Adrenal gland (tissue), 12 donors: ENCODE data around the gene IQGAP2. TPM values are rescaled to one million over a fixed set of nuclear protein-coding genes. Genes with fewer than 3 reads are reported as not detected.

ENCODE experiments used
- DNase-seq, 7 donors: peaks; one replicate each; pipeline ENCODE4 v3.0.0-alpha.2; 2019 to 2020
- H3K27ac ChIP-seq, 5 donors: fragments of 200-600 bp; sonication (generic) in 4 of 5; 1 replicate in 3 of 5; 2 replicates in 2 of 5; pipeline versions ENCODE4 v1.5.1 to v1.8.0; 2016 to 2020; ENCODE audit warnings: mild to moderate bottlenecking in 1 of 5
- H3K27me3 ChIP-seq: fragments of 200-600 bp; 2 replicates; pipeline ENCODE4 v1.8.0; 2021
- H3K36me3 ChIP-seq, 2 donors: fragments of 200-600 bp; replicated peaks in 1 of 2; 1 replicate in 1 of 2; 2 replicates in 1 of 2; pipeline versions ENCODE4 v1.5.1 to v1.8.0; 2018 to 2022
- H3K4me1 ChIP-seq, 2 donors: fragments of 200-600 bp; replicated peaks in 1 of 2; 1 replicate in 1 of 2; 2 replicates in 1 of 2; pipeline versions ENCODE4 v1.5.1 to v1.8.0; 2018 to 2021
- H3K4me3 ChIP-seq, 4 donors: fragments of 200-600 bp; sonication (generic) in 3 of 4; one replicate each; pipeline ENCODE4 v1.5.1; 2016 to 2018
- H3K9me3 ChIP-seq, 3 donors: fragments of 200-600 bp; sonication (generic) in 1 of 3; replicated peaks in 1 of 3; 1 replicate in 2 of 3; 2 replicates in 1 of 3; pipeline versions ENCODE4 v1.5.1 to v1.8.0; 2016 to 2021
- CTCF ChIP-seq, 6 experiments: fragments of 450-650 bp in 4 of 6; fragments of 200-600 bp in 2 of 6; sonication (generic) in 1 of 6; IDR thresholded peaks; 1 replicate in 5 of 6; 2 replicates in 1 of 6; pipeline versions ENCODE4 v1.5.1 to v1.8.0; 2016 to 2021; ENCODE audit warnings: antibody characterized with exemption in 6 of 6, mild to moderate bottlenecking in 2 of 6, moderate library complexity in 1 of 6
- POLR2A ChIP-seq, 2 donors: fragments of 450-650 bp; IDR thresholded peaks; one replicate each; pipeline ENCODE4 v1.6.1; 2017; ENCODE audit warnings: antibody characterized with exemption in 2 of 2, mild to moderate bottlenecking in 2 of 2, moderate library complexity in 1 of 2
- WGBS, 4 donors: extraction: QIAGEN DNeasy Blood & Tissue Kit in 2 of 4; methylation state at CpG; one replicate each; pipeline versions ENCODE4 v1.1.5 to v1.1.7; 2013 to 2017; 5-methylcytosine and 5-hydroxymethylcytosine counted together
- intact Hi-C, 2 donors: fragments of 100-400 bp; cut with DNase I; formaldehyde crosslinking; loops; one replicate each; pipeline versions ENCODE4 v1.14.1 to v1.15.0; 2022 to 2023
- polyA plus RNA-seq, 3 donors: library from polyadenylated mRNA; stranded (reverse); fragments of 200-250 nt in 2 of 3; fragments of 350-450 nt in 1 of 3; fragmentation: Illumina TruSeq in 1 of 3; extraction: RNeasy Lipid Tissue Mini Kit (QIAGEN cat#74804) in 1 of 3; gene quantifications; one replicate each; pipeline ENCODE4 v1.2.3, GENCODE V29; 2013 to 2014
- total RNA-seq, 9 donors: library from RNA; depleted of rRNA in 4 of 9; stranded (reverse); fragments of >200 nt in 4 of 9; fragments of 120-200 nt in 1 of 9; fragmentation: NEBNext Ultra II Directional in 1 of 9; extraction: Animal tissue kit (Norgen Biotek cat#: 25700) in 1 of 9; gene quantifications; one replicate each; pipeline versions ENCODE4 v1.1.0 to v1.2.4, GENCODE V29; 2013 to 2023
- donor health status: healthy with polysubstance abuse.
- donor health status: Bipolar disorder and iron deficiency.
- donor health status: DM: yes; HTN: yes; CAD: no.
- donor health status: DM: no; HTN: no; CAD: no.
- donor health status: DM: no; HTN: no; CAD: no.
- donor health status: DM: yes; HTN: yes; CAD: no.

IQGAP2 gene
- total and polyA plus RNA-seq, 12 donors: 14.9 to 77.3 (median 36.1) TPM

- DNase-seq: no peak
- TF ChIP-seq POLR2A (IDR thresholded peaks at IDR 0.05): no peak
- 76 to 93% (median 89%) methylated on average over 3 of the region's 3 CpGs for WGBS, 4 donors
- H3K27me3 ChIP-seq: no peaks in the 10 kb centered on the region
- H3K4me3 ChIP-seq: no peak overlapping the region
- H3K27ac ChIP-seq: no peak overlapping the region
- peaks cover 0 to 3% of the 10 kb centered on the region in 2 donors for H3K4me1 ChIP-seq
- H3K36me3 ChIP-seq: no peaks in the 10 kb centered on the region
- intact Hi-C loops: no loop called here
- peaks cover 0 to 4% (median 0%) of the 10 kb centered on the region in 3 donors for H3K9me3 ChIP-seq
Observed at GRCh38 chr5:76469656-76470290, 66.7 kb downstream of the IQGAP2 start.

GRCh38 chr5:76470976-76471375, 67.9 kb downstream of the IQGAP2 start:
- no peaks in the 10 kb centered on the region for H3K36me3 ChIP-seq
- intact Hi-C loops: no loop called here
- peaks cover 0 to 3% of the 10 kb centered on the region in 2 donors for H3K4me1 ChIP-seq
- peak overlapping the region in 1 of 5 donors; percentile 26 for H3K27ac ChIP-seq
- TF ChIP-seq CTCF (IDR thresholded peaks at IDR 0.05) (no peak), POLR2A (IDR thresholded peaks at IDR 0.05) (no peak)
- no peak overlapping the region for H3K4me3 ChIP-seq
- no peak for DNase-seq
- H3K9me3 ChIP-seq: no peaks in the 10 kb centered on the region
- no peaks in the 10 kb centered on the region for H3K27me3 ChIP-seq
- WGBS, 4 donors: 28 to 40% (median 33%) methylated on average over 3 of the region's 3 CpGs

GRCh38 chr5:76471406-76471805, 68.3 kb downstream of the IQGAP2 start:
- no peaks in the 10 kb centered on the region for H3K27me3 ChIP-seq

GRCh38 chr5:76471987-76472334, 68.9 kb downstream of the IQGAP2 start:
- DNase-seq: no peak
- H3K4me1 ChIP-seq: peaks cover 0 to 3% of the 10 kb centered on the region in 2 donors
- no peaks in the 10 kb centered on the region for H3K36me3 ChIP-seq
- intact Hi-C loops: no loop called here
- H3K4me3 ChIP-seq: no peak overlapping the region
- no peaks in the 10 kb centered on the region for H3K9me3 ChIP-seq
- WGBS, 4 donors: 74 to 94% (median 89%) methylated on average over 6 of the region's 6 CpGs
- no peak for TF ChIP-seq CTCF (IDR thresholded peaks at IDR 0.05)
- no peak for TF ChIP-seq POLR2A (IDR thresholded peaks at IDR 0.05)
- H3K27ac ChIP-seq: peak overlapping the region in 1 of 5 donors; percentile 25
- H3K27me3 ChIP-seq: no peaks in the 10 kb centered on the region

More at GRCh38 chr5:76471406-76471805, 68.3 kb downstream of the IQGAP2 start:
- H3K4me3 ChIP-seq: no peak overlapping the region
- intact Hi-C loops: no loop called here
- TF ChIP-seq CTCF (IDR thresholded peaks at IDR 0.05) (no peak), POLR2A (IDR thresholded peaks at IDR 0.05) (no peak)
- DNase-seq: no peak
- no peak overlapping the region for H3K27ac ChIP-seq
- 45 to 56% (median 49%) methylated on average over 1 of the region's 1 CpG for WGBS, 4 donors
- H3K36me3 ChIP-seq: no peaks in the 10 kb centered on the region
- no peaks in the 10 kb centered on the region for H3K9me3 ChIP-seq
- peaks cover 0 to 3% of the 10 kb centered on the region in 2 donors for H3K4me1 ChIP-seq
